BJ (cell line): Measurements from ENCODE around the gene SAP30. TPM values are rescaled to one million over a fixed set of nuclear protein-coding genes. Genes with fewer than 3 reads are reported as not detected.

Source experiments
- polyA plus RNA-seq: library from polyadenylated mRNA; depleted of rRNA; stranded (reverse); fragments of >200 nt; gene quantifications from 2 replicates; pipeline ENCODE4 v1.2.3, GENCODE V29; 2011; rRNA removed

The SAP30 gene
- polyA plus RNA-seq, 1 experiment = 3.7 TPM

Other genes starting within 250 kb of the SAP30 start
- gene GALNT7, start 202.1 kb upstream of the SAP30 start, polyA plus RNA-seq = 6.3 and 10.7 TPM in 2 replicates
- gene HMGB2, start 36.6 kb upstream of the SAP30 start, polyA plus RNA-seq = 32.7 and 68.5 TPM in 2 replicates
- 0.47 and 0.56 TPM in 2 replicates for gene SCRG1, start 28.2 kb downstream of the SAP30 start, polyA plus RNA-seq
- 3.6 and 4.9 TPM in 2 replicates for gene HAND2, start 159.3 kb downstream of the SAP30 start, polyA plus RNA-seq